ENCODE data around the gene RD3L. TPM values are rescaled to one million over a fixed set of nuclear protein-coding genes. Genes with fewer than 3 reads are reported as not detected.

Gene RD3L
- total RNA-seq, 1 experiment from 2014 or later = not detected

- intact Hi-C loops (cut with micrococcal nuclease) = no loop called here
- H2AFZ ChIP-seq (ENCODE audit: low read length) = no peak overlapping the region
- POLR2A ChIA-PET (ENCODE audit: unreplicated experiment) = no interaction called here
- H3K4me1 ChIP-seq (ENCODE audit: insufficient read depth, low read length) = 0 out of 2 replicates have a peak, but pooled peaks cover 3% of the 10 kb centered on the region
- H3K9me3 ChIP-seq (ENCODE audit: low read length) = no peaks in the 10 kb centered on the region
- no peaks in the 10 kb centered on the region for H3K79me2 ChIP-seq (ENCODE audit: low read length)
- no peaks in the 10 kb centered on the region for H3K27me3 ChIP-seq (ENCODE audit: low read length)
- H3K4me3 ChIP-seq (ENCODE audit: low read length) = no peak overlapping the region
- no peak for TF ChIP-seq EZH2phosphoT487 (IDR thresholded peaks at IDR 0.05; ENCODE audit: borderline replicate concordance, low read length)
- H3K9me2 ChIP-seq (replicated peaks; ENCODE audit: low read length) = no peaks in the 10 kb centered on the region
- ATAC-seq = no peak
- CTCF ChIA-PET = no interaction called here
- no peaks in the 10 kb centered on the region for H3K36me3 ChIP-seq (ENCODE audit: low read depth, low read length)
- H3K27ac ChIP-seq (ENCODE audit: low read length) = no peak overlapping the region
- BruUV-seq (replicated peaks) = no TSS peak
- H3F3A ChIP-seq (ENCODE audit: low read length, unreplicated experiment) = no peaks in the 10 kb centered on the region
- H3K4me2 ChIP-seq (ENCODE audit: low read length) = no peak overlapping the region
- H4K20me1 ChIP-seq (ENCODE audit: low read length) = no peaks in the 10 kb centered on the region
- H3K9ac ChIP-seq (ENCODE audit: low read length) = no peak overlapping the region
- DNase-seq = no peak
Measured at GRCh38 chr14:103894034-103894722, 48.2 kb downstream of the RD3L start.

DNA sequence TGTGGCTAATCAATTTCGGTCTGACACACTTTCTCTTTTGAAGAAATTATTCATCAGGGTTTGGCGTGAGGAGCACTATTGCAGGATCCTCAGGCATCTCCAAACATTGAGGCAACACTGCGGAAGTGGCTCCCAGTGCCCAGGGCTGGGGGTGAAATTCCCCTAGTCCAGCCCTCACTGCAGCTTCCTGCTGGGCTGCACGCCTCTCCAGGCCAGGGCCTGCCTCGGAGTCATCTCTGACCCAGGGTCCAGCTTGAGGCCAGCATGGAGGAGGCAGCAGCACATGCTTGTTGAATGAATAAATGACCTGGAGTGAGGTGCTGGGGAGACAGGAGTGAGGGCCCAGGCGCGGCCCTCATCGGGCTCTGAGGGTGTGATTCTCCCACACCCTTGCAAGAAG lies 50.1 kb downstream of the RD3L start:
- ChIA-PET CTCF (no interaction called here), POLR2A (ENCODE audit: unreplicated experiment) (no interaction called here)
- Histone ChIP-seq H3K9me2 (replicated peaks; ENCODE audit: low read length) (no peaks in the 10 kb centered on the region), H3K9ac (ENCODE audit: low read length) (no peak overlapping the region), H3K27me3 (ENCODE audit: low read length) (no peaks in the 10 kb centered on the region), H3K4me1 (ENCODE audit: insufficient read depth, low read length) (0 out of 2 replicates have a peak, but pooled peaks cover 3% of the 10 kb centered on the region), H3K4me3 (ENCODE audit: low read length) (no peak overlapping the region), H3K9me3 (ENCODE audit: low read length) (no peaks in the 10 kb centered on the region), H3K36me3 (ENCODE audit: low read depth, low read length) (no peaks in the 10 kb centered on the region), H3K4me2 (ENCODE audit: low read length) (no peak overlapping the region), H3K27ac (ENCODE audit: low read length) (no peak overlapping the region), H2AFZ (ENCODE audit: low read length) (no peak overlapping the region), H3F3A (ENCODE audit: low read length, unreplicated experiment) (no peaks in the 10 kb centered on the region), H3K79me2 (ENCODE audit: low read length) (no peaks in the 10 kb centered on the region), H4K20me1 (ENCODE audit: low read length) (no peaks in the 10 kb centered on the region)
- DNase-seq (no peak), ATAC-seq (no peak)
- TF ChIP-seq EZH2 (IDR thresholded peaks at IDR 0.05; ENCODE audit: low read length, unreplicated experiment) (no peak), EZH2phosphoT487 (IDR thresholded peaks at IDR 0.05; ENCODE audit: borderline replicate concordance, low read length) (no peak)
- TF ChIP-seq, protein P1, sequence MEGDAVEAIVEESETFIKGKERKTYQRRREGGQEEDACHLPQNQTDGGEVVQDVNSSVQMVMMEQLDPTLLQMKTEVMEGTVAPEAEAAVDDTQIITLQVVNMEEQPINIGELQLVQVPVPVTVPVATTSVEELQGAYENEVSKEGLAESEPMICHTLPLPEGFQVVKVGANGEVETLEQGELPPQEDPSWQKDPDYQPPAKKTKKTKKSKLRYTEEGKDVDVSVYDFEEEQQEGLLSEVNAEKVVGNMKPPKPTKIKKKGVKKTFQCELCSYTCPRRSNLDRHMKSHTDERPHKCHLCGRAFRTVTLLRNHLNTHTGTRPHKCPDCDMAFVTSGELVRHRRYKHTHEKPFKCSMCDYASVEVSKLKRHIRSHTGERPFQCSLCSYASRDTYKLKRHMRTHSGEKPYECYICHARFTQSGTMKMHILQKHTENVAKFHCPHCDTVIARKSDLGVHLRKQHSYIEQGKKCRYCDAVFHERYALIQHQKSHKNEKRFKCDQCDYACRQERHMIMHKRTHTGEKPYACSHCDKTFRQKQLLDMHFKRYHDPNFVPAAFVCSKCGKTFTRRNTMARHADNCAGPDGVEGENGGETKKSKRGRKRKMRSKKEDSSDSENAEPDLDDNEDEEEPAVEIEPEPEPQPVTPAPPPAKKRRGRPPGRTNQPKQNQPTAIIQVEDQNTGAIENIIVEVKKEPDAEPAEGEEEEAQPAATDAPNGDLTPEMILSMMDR (conservative IDR thresholded peaks at IDR 0.05; ENCODE audit: low read depth, low read length) = no peak
- intact Hi-C loops (cut with micrococcal nuclease) = no loop called here
- no TSS peak for BruUV-seq (replicated peaks)

DNA sequence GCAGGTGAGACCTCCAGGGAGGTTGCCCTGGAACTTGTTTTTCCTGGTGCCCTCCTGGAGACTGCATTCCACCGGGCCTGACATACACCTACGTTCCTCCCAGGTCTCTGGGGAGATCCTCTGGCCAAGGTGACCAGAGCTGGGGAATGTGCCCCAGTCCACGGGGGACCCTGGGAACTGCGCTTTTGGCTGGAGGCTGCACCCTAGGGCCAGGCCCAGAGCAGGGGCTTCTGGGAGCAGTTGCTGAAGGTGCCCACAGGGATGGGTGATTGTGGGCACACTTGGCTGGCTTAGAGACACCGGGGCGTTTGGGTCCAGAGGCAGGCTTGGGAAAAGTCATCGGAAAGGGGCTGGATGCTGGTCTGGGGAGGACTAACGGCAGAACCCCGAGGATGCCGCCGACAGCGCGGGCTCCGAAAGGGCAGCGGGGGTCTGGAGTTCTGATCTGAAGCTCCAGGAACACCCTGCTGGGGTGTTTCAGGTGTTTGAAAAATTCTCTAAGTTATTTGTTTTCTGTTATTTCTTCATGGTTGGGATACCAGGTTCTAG lies 50.6 kb downstream of the RD3L start:
- no peaks in the 10 kb centered on the region for H3F3A ChIP-seq (ENCODE audit: low read length, unreplicated experiment)
- ATAC-seq (no peak), DNase-seq (no peak)
- H3K9ac ChIP-seq (ENCODE audit: low read length) = no peak overlapping the region
- no peaks in the 10 kb centered on the region for H3K79me2 ChIP-seq (ENCODE audit: low read length)
- POLR2A ChIA-PET (ENCODE audit: unreplicated experiment) = no interaction called here
- intact Hi-C loops (cut with micrococcal nuclease) = no loop called here
- H3K27me3 ChIP-seq (ENCODE audit: low read length) = no peaks in the 10 kb centered on the region
- TF ChIP-seq EZH2 (IDR thresholded peaks at IDR 0.05; ENCODE audit: low read length, unreplicated experiment) = no peak
- TF ChIP-seq EZH2phosphoT487 (IDR thresholded peaks at IDR 0.05; ENCODE audit: borderline replicate concordance, low read length) = no peak
- TF ChIP-seq, protein P1 (conservative IDR thresholded peaks at IDR 0.05; ENCODE audit: low read depth, low read length) = no peak
- no TSS peak for BruUV-seq (replicated peaks)
- no peak overlapping the region for H3K4me3 ChIP-seq (ENCODE audit: low read length)
- no peak overlapping the region for H3K27ac ChIP-seq (ENCODE audit: low read length)
- 0 out of 2 replicates have a peak, but pooled peaks cover 3% of the 10 kb centered on the region for H3K4me1 ChIP-seq (ENCODE audit: insufficient read depth, low read length)
- no peak overlapping the region for H2AFZ ChIP-seq (ENCODE audit: low read length)
- H4K20me1 ChIP-seq (ENCODE audit: low read length) = no peaks in the 10 kb centered on the region
- no peak overlapping the region for H3K4me2 ChIP-seq (ENCODE audit: low read length)
- no peaks in the 10 kb centered on the region for H3K9me2 ChIP-seq (replicated peaks; ENCODE audit: low read length)
- no peaks in the 10 kb centered on the region for H3K9me3 ChIP-seq (ENCODE audit: low read length)
- no peaks in the 10 kb centered on the region for H3K36me3 ChIP-seq (ENCODE audit: low read depth, low read length)
- CTCF ChIA-PET = no interaction called here
